Mucosa of gallbladder (tissue), 1 donor: ENCODE results near the gene XRRA1. TPM values are rescaled to one million over a fixed set of nuclear protein-coding genes. Genes with fewer than 3 reads are reported as not detected.
A peak's percentile ranks its signal among the peaks of the same experiment; 100 is the strongest.

Source experiments
- DNase-seq: peaks from one replicate; pipeline ENCODE4 v3.0.0-alpha.2; 2020; ENCODE audit warnings: low spot score
- total RNA-seq: library from RNA; stranded (reverse); gene quantifications from one replicate; pipeline ENCODE4 v1.2.1, GENCODE V29; 2021
- donor health status: DM: no; HTN: no; CAD: no.

The XRRA1 gene
- total RNA-seq, 1 donor from 2014 or later: 16.2 TPM

- no peak for DNase-seq
Measured at GRCh38 chr11:74951226-74951625, 2.3 kb upstream of the XRRA1 start.

GRCh38 chr11:74950374-74950969 lies 1.6 kb upstream of the XRRA1 start:
- DNase-seq: no peak

- no peak for DNase-seq
Measured at GRCh38 chr11:74949753-74950137, 854 bp upstream of the XRRA1 start.

DNA sequence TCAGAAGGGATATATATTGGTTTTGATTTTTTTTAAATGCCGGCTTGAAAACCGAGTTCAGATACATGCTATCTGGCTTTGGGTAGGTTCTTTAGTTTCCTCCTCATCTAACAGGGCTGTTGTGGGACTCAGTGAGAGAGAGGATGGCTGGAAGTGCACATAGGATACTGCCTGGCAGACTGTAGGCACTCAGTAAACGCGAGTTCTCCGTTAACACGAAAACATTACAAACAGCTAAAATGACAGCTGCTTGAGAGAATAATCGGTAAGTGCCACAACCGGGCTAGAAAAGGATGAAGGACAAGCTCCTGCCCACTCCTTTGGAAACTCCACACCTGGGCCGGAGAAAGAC lies 369 bp downstream of the XRRA1 start:
- DNase-seq: no peak

GRCh38 chr11:74942073-74942759 lies 6.7 kb downstream of the XRRA1 start:
- no peak for DNase-seq

DNA sequence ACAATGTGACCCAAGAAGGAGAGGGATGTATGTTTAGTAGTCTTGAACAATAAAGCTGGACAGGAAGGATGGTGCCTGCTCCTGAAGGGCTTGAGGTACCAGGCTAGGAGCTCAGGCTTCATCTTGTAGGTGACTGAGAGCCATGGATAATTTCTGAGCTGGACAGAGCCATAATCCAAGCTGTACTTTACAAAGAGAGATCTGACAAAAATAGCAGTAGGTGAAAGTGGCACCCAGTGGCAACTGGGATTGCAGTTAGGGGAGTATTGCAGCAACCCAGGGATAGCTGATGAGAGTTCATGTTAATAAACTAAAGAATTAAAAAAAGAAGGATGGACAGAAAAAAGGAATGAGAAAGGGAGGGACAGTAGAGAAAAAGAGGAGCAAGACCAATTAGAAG lies 7.4 kb downstream of the XRRA1 start:
- DNase-seq: no peak

- DNase-seq: no peak
Measured at GRCh38 chr11:74937696-74938475, 11.0 kb downstream of the XRRA1 start.

DNA sequence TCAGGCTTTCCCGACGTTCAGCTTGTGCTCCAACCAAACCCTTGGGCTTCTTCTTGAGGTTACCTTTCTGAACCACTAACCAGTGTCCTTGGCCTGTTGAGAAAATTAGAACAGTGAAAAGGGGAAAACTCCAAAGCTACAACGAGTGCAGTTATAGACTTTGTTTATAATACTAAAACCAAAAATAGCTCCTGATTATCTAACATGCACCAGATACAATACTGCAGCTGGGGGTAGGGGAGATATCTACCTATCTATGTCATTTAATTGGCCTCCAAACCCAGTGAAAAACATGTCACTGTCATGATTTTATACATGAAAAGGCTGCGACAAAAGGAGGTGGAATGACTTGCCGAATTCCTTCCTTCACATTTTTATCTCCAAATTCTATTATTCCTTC lies 11.9 kb downstream of the XRRA1 start:
- DNase-seq: no peak

- DNase-seq: no peak
Measured at GRCh38 chr11:74936087-74936486, 12.8 kb downstream of the XRRA1 start.

DNA sequence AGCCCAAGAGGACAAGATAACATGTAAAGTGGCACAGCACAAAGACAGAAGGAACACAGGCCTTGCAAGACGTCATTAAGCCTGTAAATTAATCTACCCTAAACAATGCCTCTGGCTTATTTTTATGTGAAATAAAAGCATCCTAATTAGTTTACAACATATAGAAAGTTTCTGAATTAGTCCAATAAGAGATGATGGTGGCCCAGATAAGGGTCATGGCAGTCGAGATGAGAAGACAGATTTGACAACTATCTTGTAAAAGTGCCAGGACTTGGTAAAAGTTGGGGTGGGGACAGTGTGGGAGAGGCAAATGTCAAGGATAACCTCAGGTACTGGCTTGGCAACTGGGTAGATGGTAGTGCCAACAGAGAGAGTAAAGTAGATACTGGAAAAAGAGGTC lies 13.6 kb downstream of the XRRA1 start:
- DNase-seq: no peak

GRCh38 chr11:74933765-74934164 lies 15.1 kb downstream of the XRRA1 start:
- DNase-seq: no peak

DNA sequence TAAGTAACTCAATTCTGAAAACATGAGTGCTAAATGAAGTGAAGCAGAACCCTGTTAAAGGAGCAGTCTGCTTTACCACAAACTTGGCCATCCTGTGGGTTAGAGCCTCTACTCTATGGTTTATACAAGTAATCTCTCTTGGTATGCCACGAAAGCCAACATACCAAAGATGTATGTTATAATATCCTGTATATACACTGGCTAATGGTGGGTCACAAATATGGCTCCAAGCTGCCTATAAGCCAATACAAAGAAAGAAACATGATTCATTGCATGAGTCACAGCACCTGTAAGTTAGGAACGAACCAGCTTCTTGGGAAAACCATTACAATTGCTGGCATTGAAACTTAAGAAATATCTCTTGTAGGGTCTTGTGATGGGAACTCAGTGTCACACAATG lies 16.1 kb downstream of the XRRA1 start:
- DNase-seq: no peak

GRCh38 chr11:74932169-74932568 lies 16.7 kb downstream of the XRRA1 start:
- no peak for DNase-seq

GRCh38 chr11:74929431-74930363 lies 19.2 kb downstream of the XRRA1 start:
- DNase-seq: peak; percentile 81

DNA sequence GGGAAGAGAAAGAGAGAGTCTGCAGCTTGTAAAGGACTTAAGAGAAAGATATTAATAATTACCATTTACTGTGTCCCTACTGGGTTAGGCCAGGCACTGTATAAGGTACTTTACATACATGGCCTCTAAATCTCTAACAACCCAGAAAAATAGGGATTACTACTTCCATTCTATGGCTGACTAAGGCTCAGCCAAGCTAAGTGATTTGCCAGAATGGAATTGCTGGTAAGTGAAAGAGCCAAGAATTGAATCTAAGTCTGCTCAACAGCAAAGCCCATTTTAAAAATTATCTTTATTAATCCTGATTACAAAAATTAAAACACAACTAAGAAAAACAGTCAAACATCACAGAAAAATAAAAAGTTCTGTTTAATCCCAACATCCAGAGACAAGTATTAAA lies 21.4 kb downstream of the XRRA1 start:
- no peak for DNase-seq

GRCh38 chr11:74926304-74927030 lies 22.4 kb downstream of the XRRA1 start:
- DNase-seq: no peak

DNA sequence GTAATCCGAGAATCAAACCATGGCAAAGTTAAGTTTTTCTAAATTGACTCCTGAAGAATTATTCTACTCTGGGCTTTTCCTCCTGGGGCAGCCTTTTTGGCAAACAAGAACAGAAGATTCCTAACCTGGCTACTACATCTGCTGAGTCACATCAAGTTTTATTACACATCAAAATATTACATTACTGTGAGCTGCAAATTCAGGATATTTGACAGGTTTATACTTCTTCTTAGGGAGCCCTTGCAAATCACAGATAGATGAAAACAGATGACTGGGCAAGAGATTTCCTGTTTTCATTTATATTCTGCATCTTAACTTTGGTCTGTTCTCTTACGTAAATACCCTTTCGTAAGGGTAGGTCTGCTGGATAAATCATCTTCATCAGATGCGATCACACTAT lies 23.6 kb downstream of the XRRA1 start:
- no peak for DNase-seq

- DNase-seq: no peak
Measured at GRCh38 chr11:74923125-74923524, 25.8 kb downstream of the XRRA1 start.

GRCh38 chr11:74909812-74910211 lies 39.1 kb downstream of the XRRA1 start:
- DNase-seq: no peak

GRCh38 chr11:74909385-74909784 lies 39.5 kb downstream of the XRRA1 start:
- DNase-seq: no peak

DNA sequence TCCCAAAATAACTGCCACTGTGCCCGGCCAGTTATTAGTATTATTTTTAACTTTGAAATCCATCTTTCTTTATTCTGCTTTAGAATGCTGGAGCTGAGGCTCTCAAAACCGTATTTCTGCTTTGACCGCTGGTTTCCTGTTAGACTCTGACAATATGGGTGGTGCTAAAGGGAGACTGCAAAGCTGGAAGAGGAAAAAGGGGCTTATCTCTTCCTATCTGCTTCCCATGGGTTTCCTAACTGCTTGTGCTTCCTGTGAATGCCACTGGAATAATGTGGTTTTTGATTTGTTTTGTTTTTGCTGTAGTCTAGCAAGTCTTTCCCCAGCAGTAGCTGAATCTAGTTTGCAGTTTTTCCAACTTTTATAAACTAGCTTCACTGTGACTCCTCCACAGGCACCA lies 43.6 kb downstream of the XRRA1 start:
- no peak for DNase-seq
